ENCODE data around the gene FOXF1. TPM values are rescaled to one million over a fixed set of nuclear protein-coding genes. Genes with fewer than 3 reads are reported as not detected.

FOXF1 gene
- total RNA-seq, 2 experiments from 2014 or later, result not detected

DNA sequence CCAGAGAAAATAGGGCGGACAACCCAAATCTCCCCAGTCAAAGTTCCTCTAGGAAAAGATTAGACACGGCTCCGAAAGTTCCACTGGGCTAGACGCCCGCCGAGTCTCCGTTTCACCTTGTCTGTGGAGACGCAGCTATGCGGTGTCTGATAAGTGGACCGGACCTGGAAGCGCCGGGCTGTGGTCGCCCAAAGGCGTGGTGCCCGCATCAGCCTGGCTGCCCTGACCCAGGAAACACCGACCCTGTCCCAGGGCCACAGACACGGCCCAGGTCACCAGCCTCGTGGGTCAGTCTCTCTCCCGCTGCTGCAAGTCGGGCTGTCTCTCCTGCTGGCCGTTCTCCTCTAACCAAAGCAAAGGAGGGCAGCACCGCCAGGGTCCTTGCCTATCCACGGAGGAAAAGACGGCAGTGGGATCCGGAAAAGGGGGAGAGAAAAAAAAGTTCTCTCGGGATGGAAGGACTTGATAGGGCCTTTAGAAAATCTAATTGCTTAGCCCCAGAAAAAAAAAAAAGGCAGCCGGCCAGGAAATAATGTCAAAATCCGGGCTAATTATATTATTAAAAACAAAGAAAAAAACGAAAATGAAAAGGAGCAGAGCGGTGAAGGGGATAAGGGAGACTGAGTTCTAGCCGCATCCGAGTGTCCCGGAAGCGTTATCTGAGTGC is 13.9 kb upstream of the FOXF1 start:
- Mint-ChIP-seq H3K4me1 (no peaks in the 10 kb centered on the region), H3K27me3 (peaks cover 80% of the 10 kb centered on the region), H3K9me3 (no peaks in the 10 kb centered on the region), H3K27ac (no peak overlapping the region), H3K4me3 (no peak overlapping the region), H3K36me3 (ENCODE audit: low read depth) (no peaks in the 10 kb centered on the region)
- no peak for DNase-seq
- CTCF ChIA-PET, result no interaction called here
- POLR2A ChIA-PET, result no interaction called here

DNA sequence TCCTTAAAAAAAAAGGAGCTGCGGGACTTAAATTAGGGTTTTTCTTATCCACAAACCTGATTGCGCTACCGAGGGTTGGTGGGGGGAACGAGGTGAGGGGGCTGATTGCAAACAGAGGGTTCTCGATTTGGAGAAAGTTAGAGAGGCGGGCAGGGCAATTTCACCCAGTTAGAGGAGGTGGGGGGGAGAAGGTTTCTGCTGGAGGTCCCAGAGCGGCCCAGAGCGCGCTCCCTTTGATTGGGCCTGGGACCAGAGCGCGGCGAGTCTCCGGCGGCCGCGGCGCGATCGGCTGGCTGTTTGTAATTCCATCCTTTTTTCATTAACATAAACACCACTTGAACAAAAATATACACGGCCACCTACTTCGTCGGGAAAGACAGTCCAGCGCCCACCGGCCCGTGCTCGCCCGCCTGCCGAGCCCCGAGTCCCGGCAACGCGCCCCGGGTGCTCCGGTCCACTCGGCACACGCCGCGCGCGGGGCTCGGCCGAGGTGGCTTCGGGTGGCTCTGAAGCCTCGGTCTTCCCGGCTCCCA is 13.3 kb upstream of the FOXF1 start:
- DNase-seq, result no peak
- ChIA-PET POLR2A (no interaction called here), CTCF (no interaction called here)
- peaks cover 82% of the 10 kb centered on the region for H3K27me3 Mint-ChIP-seq
- H3K27ac Mint-ChIP-seq, result no peak overlapping the region
- H3K4me3 Mint-ChIP-seq, result no peak overlapping the region
- no peaks in the 10 kb centered on the region for H3K36me3 Mint-ChIP-seq (ENCODE audit: low read depth)
- no peaks in the 10 kb centered on the region for H3K4me1 Mint-ChIP-seq
- no peaks in the 10 kb centered on the region for H3K9me3 Mint-ChIP-seq

DNA sequence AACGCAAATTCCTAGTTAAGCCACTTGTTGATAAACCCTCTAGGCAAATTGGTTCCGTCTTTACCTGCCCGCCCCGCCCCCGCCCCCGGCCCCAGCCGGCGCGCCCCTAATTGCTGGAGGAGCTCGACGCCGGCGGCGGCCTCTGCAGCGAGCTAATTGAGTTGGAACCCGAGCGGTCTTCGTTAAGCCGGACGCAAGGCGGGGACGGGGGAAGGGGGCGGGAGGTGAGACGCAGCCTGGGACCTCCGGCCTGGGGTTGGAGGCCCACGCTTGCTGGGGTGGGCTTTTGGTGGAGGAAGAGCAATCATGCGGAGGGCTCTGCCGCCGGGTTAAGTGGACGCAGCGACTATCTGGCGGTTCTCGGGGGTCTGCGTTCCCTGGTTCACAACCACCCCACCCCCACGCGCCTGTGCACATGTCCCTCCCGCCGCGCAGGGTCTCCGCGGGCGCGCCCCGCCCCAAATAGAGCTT is 12.7 kb upstream of the FOXF1 start:
- no peak overlapping the region for H3K4me3 Mint-ChIP-seq
- DNase-seq, result no peak
- no peak overlapping the region for H3K27ac Mint-ChIP-seq
- no peaks in the 10 kb centered on the region for H3K36me3 Mint-ChIP-seq (ENCODE audit: low read depth)
- no peaks in the 10 kb centered on the region for H3K9me3 Mint-ChIP-seq
- ChIA-PET POLR2A (no interaction called here), CTCF (no interaction called here)
- no peaks in the 10 kb centered on the region for H3K4me1 Mint-ChIP-seq
- H3K27me3 Mint-ChIP-seq, result peaks cover 82% of the 10 kb centered on the region

GRCh38 chr16:86498155-86498670 is 12.1 kb upstream of the FOXF1 start:
- no peaks in the 10 kb centered on the region for H3K4me1 Mint-ChIP-seq
- no peak overlapping the region for H3K4me3 Mint-ChIP-seq
- no peaks in the 10 kb centered on the region for H3K36me3 Mint-ChIP-seq (ENCODE audit: low read depth)
- H3K9me3 Mint-ChIP-seq, result no peaks in the 10 kb centered on the region
- CTCF ChIA-PET, result no interaction called here
- peaks cover 85% of the 10 kb centered on the region for H3K27me3 Mint-ChIP-seq
- DNase-seq, result no peak
- POLR2A ChIA-PET, result no interaction called here
- H3K27ac Mint-ChIP-seq, result no peak overlapping the region

GRCh38 chr16:86498671-86499439 is 11.5 kb upstream of the FOXF1 start:
- no peak for DNase-seq
- ChIA-PET POLR2A (no interaction called here), CTCF (no interaction called here)
- Mint-ChIP-seq H3K36me3 (ENCODE audit: low read depth) (no peaks in the 10 kb centered on the region), H3K27ac (no peak overlapping the region), H3K27me3 (peaks cover 87% of the 10 kb centered on the region), H3K4me1 (no peaks in the 10 kb centered on the region), H3K9me3 (no peaks in the 10 kb centered on the region), H3K4me3 (no peak overlapping the region)

- no peak for DNase-seq
- Mint-ChIP-seq H3K4me3 (no peak overlapping the region), H3K4me1 (no peaks in the 10 kb centered on the region), H3K27me3 (peaks cover 87% of the 10 kb centered on the region), H3K36me3 (ENCODE audit: low read depth) (no peaks in the 10 kb centered on the region), H3K27ac (no peak overlapping the region), H3K9me3 (no peaks in the 10 kb centered on the region)
- ChIA-PET CTCF (no interaction called here), POLR2A (no interaction called here)
These were observed 10.9 kb upstream of the FOXF1 start for GRCh38 chr16:86499440-86499786.

DNA sequence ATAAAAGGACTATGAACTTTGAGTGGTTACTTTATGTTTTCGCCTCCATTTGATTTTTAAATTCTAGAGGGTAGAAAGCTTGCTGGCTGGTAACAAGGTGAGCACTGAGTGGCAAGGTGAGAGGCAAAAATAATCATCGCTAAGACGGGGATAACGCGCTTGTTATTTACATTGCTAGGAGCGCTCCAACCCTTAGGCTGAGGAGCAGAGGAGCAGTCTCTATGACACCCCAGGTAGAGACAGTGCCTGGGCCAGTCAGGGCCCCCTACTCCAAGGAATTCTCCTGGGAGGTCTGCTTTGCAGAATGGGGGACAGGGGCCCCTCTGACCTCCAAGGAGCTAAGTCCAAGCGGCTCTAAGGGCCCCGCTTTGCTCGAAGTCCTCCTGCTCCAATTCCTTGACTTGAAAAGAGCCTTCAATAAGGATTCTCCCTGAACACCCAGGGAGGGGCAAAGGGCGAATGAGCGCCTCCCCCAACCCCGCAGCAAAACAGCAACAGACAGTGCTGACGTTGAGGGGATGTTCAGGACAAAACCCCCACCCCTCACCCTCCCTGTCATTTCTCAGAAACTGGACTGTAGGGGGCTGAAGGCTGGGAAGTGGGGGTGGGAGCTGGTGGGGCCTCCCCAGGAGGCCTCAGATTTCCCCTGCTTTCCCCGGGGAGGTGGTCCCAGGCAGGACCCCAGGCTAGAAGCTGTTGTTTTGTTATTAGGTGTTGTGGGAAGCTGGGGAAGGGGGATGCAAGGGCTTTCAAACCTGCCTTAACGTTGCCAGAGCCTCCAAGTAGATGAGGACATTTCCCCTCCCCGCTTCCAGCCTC is 10.2 kb upstream of the FOXF1 start:
- Mint-ChIP-seq H3K27ac (no peak overlapping the region), H3K4me3 (no peak overlapping the region), H3K27me3 (peaks cover 88% of the 10 kb centered on the region), H3K9me3 (no peaks in the 10 kb centered on the region), H3K36me3 (ENCODE audit: low read depth) (no peaks in the 10 kb centered on the region), H3K4me1 (peaks cover 1% of the 10 kb centered on the region)
- POLR2A ChIA-PET, result no interaction called here
- CTCF ChIA-PET, result no interaction called here
- DNase-seq, result no peak

DNA sequence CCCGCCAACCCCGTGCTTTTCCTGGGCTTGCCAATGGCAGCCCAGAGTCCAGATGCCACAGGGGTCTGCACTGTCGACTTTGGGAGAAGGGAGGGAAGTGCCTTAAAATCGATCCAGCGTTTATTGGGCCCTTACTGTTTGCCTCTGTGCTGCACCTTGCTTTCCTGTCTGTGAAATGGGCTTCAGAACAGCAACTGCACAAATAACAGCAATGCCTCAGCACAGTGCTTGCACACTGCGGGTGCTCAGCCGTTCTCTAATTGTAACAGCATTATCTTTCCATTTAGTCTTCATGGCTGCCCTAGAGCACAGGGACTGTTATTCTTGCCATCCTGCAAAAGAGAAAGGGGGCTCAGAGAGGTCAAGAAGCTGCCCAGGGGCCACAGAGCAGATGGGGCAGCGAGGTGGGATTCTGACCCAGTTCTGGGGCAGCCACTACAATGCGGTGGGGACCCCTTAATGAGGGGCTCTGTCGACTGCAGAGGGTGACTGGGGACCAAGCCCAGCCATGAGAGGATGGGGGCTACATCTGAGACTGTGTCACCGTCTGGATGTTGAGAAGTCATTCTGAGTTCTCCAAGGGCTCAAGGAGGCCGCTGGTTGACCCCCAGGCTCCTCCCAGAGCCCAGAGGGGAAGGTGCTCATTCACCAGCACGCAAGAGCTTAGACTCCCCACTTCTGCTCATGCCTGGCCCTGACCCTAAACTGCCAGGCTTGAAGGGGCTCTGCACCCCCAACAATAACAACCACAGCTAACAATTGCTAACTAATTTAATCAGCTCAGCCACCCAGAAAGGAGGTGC is 9.4 kb upstream of the FOXF1 start:
- no peaks in the 10 kb centered on the region for H3K9me3 Mint-ChIP-seq
- H3K36me3 Mint-ChIP-seq (ENCODE audit: low read depth), result no peaks in the 10 kb centered on the region
- DNase-seq, result no peak
- peaks cover 4% of the 10 kb centered on the region for H3K4me1 Mint-ChIP-seq
- H3K27me3 Mint-ChIP-seq, result peaks cover 84% of the 10 kb centered on the region
- no peak overlapping the region for H3K27ac Mint-ChIP-seq
- POLR2A ChIA-PET, result no interaction called here
- H3K4me3 Mint-ChIP-seq, result no peak overlapping the region
- CTCF ChIA-PET, result no interaction called here

- peaks cover 7% of the 10 kb centered on the region for H3K4me1 Mint-ChIP-seq
- ChIA-PET CTCF (no interaction called here), POLR2A (no interaction called here)
- H3K36me3 Mint-ChIP-seq (ENCODE audit: low read depth), result no peaks in the 10 kb centered on the region
- peaks cover 86% of the 10 kb centered on the region for H3K27me3 Mint-ChIP-seq
- no peaks in the 10 kb centered on the region for H3K9me3 Mint-ChIP-seq
- no peak overlapping the region for H3K27ac Mint-ChIP-seq
- no peak for DNase-seq
- H3K4me3 Mint-ChIP-seq, result no peak overlapping the region
These were observed 8.1 kb upstream of the FOXF1 start for GRCh38 chr16:86501989-86502855.

- ChIA-PET CTCF (no interaction called here), POLR2A (no interaction called here)
- Mint-ChIP-seq H3K4me3 (no peak overlapping the region), H3K27ac (no peak overlapping the region), H3K36me3 (ENCODE audit: low read depth) (peaks cover 6% of the 10 kb centered on the region), H3K27me3 (peaks cover 90% of the 10 kb centered on the region), H3K9me3 (no peaks in the 10 kb centered on the region), H3K4me1 (peaks cover 14% of the 10 kb centered on the region)
- DNase-seq, result no peak
These were observed 7.2 kb upstream of the FOXF1 start for GRCh38 chr16:86502856-86503748.

DNA sequence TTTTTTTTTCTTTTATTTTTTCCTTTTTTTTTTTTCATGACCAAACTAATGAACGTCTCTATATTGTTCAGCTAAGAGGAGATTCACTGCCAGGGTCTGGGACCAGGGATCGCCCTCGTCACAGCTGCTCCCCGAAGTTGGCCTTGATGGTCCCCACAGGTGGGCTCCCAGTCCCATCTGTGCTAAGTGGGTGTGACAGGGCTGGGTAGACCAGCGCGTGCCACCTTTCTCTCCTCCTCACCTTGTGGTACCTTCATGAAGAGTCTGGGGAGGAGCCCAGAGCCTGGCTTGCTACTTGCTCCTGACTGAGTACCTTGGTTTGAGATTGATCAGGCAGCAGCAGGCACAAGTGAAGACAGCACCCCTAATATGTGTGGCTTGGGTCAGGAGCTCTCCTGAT is 6.5 kb upstream of the FOXF1 start:
- ChIA-PET CTCF (no interaction called here), POLR2A (no interaction called here)
- H3K27me3 Mint-ChIP-seq, result peaks cover 88% of the 10 kb centered on the region
- no peaks in the 10 kb centered on the region for H3K9me3 Mint-ChIP-seq
- no peak for DNase-seq
- H3K4me1 Mint-ChIP-seq, result peaks cover 14% of the 10 kb centered on the region
- H3K4me3 Mint-ChIP-seq, result no peak overlapping the region
- H3K27ac Mint-ChIP-seq, result no peak overlapping the region
- peaks cover 6% of the 10 kb centered on the region for H3K36me3 Mint-ChIP-seq (ENCODE audit: low read depth)
